A549 (cell line): Measurements from ENCODE around the gene RNF121.

Source experiments
- EHMT2 ChIP-seq: fragments of 200-600 bp; sonication (generic); IDR thresholded peaks from 2 replicates; pipeline ENCODE4 v1.6.1; 2016; ENCODE audit warnings: antibody characterized with exemption, low read depth, mild to moderate bottlenecking, moderate library complexity
- EP300 ChIP-seq, 2 experiments: fragments of >200 bp; sonication (Bioruptor Twin); formaldehyde crosslinking; IDR thresholded peaks; 2 replicates in 1 of 2; 3 replicates in 1 of 2; pipeline ENCODE4 v1.6.1; 2016 to 2017
- FOXS1 ChIP-seq: fragments of 250-450 bp; sonication (Bioruptor Pico); IDR thresholded peaks from 2 replicates; pipeline ENCODE4 v1.5.0; 2020; ENCODE audit warnings: mild to moderate bottlenecking, moderate library complexity
- KDM1A ChIP-seq: fragments of 200-600 bp; sonication (generic); IDR thresholded peaks from 2 replicates; pipeline ENCODE4 v1.6.1; 2016; ENCODE audit warnings: low read depth, mild to moderate bottlenecking
- RCOR1 ChIP-seq: fragments of 150-350 bp; IDR thresholded peaks from 2 replicates; pipeline ENCODE4 v1.6.1; 2014; ENCODE audit warnings: antibody characterized with exemption, low read length, low read depth
- TF ChIP-seq, protein P1 (sequence below): fragments of >200 bp; sonication (Bioruptor Twin); formaldehyde crosslinking; IDR thresholded peaks from 3 replicates; pipeline ENCODE4 v1.5.1; 2016
- TF ChIP-seq, protein P2 (sequence below): IDR thresholded peaks from 2 replicates; pipeline ENCODE4 v1.6.1; 2012

DNA sequence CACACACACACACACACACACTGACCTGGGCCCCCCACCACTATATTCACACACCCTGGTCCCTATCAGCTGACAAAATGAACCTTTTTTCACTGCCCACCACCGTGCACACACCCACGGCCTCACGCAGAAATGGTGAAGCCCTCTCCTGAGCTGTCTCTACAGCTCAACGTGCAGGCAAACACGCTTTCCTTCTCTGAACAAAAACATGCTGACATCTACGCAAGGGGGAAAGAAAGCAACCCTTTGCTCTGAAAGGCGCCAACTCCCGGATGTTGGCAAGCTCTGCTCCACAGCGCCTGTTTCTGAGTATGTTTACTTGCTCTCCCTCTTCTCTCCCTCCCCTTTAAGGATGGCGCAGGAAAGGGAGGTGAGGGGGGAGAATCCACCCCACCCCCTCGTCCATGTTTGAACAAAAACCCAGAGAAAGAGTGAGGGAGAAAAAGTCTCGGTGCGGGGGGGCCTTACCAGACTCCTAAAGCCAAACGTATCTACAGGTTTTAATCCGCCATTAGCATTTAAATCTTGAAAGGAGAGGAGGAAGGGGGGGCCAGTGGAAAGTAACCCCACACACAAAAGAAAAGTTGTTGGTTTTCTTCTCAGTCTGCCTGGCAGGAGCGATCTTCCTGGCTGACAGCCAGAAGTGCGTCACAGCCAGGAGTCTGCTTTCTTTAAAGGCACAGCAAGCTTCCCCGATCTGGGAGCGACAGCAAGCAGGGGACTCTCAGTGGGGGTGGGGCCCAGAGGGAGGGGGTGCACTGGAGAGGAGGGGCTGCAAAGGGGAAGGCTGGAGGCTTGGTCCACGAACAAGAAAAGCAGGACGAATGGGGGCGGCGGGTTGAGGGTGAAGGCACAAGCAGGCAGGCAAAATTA is 111.9 kb downstream of the RNF121 start:
- TF ChIP-seq EHMT2 = no peak
- TF ChIP-seq, protein P1, sequence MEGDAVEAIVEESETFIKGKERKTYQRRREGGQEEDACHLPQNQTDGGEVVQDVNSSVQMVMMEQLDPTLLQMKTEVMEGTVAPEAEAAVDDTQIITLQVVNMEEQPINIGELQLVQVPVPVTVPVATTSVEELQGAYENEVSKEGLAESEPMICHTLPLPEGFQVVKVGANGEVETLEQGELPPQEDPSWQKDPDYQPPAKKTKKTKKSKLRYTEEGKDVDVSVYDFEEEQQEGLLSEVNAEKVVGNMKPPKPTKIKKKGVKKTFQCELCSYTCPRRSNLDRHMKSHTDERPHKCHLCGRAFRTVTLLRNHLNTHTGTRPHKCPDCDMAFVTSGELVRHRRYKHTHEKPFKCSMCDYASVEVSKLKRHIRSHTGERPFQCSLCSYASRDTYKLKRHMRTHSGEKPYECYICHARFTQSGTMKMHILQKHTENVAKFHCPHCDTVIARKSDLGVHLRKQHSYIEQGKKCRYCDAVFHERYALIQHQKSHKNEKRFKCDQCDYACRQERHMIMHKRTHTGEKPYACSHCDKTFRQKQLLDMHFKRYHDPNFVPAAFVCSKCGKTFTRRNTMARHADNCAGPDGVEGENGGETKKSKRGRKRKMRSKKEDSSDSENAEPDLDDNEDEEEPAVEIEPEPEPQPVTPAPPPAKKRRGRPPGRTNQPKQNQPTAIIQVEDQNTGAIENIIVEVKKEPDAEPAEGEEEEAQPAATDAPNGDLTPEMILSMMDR = no peak
- no peak for TF ChIP-seq FOXS1 (CRISPR knock-in tag)
- TF ChIP-seq, protein P2, sequence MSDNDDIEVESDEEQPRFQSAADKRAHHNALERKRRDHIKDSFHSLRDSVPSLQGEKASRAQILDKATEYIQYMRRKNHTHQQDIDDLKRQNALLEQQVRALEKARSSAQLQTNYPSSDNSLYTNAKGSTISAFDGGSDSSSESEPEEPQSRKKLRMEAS = peak; percentile 22; the same call in 1 of the 2 replicates
- TF ChIP-seq EP300 (IDR thresholded peaks at IDR 0.05) = no peak
- TF ChIP-seq RCOR1 = no peak
- no peak for TF ChIP-seq KDM1A
